Activated B cell treated with CpG ODN at 0.5 μM for 24 hours (primary cell): ENCODE results near the gene ANKHD1. TPM values are rescaled to one million over a fixed set of nuclear protein-coding genes. Genes with fewer than 3 reads are reported as not detected.

Experiments used
- ATAC-seq: fragments of 200-7000 bp; cut with Tn5 transposase; one replicate; pipeline ENCODE4 v1.10.0; 2021; ENCODE audit warnings: low read depth, mild to moderate bottlenecking, moderate library complexity
- CTCF ChIA-PET: fragments of 350-600 bp; sonication (Branson Sonifier 250); formaldehyde crosslinking; loops from one replicate; lab custom pipeline; 2021; ENCODE audit warnings: antibody characterized with exemption; lab: Charles Lee
- POLR2A ChIA-PET: fragments of 350-600 bp; sonication (Branson Sonifier 250); formaldehyde crosslinking; loops from one replicate; lab custom pipeline; 2021; ENCODE audit warnings: antibody characterized with exemption; lab: Charles Lee
- DNase-seq: peaks from one replicate; pipeline ENCODE4 v3.0.0; 2022
- H3K27ac Mint-ChIP-seq: one replicate; pipeline ENCODE4 v1.8.0; 2020; ENCODE audit warnings: mixed read lengths
- H3K27me3 Mint-ChIP-seq: one replicate; pipeline ENCODE4 v1.8.0; 2021; ENCODE audit warnings: mixed read lengths
- H3K36me3 Mint-ChIP-seq: one replicate; pipeline ENCODE4 v1.8.0; 2021; ENCODE audit warnings: low read depth, mixed read lengths
- H3K4me1 Mint-ChIP-seq: one replicate; pipeline ENCODE4 v1.8.0; 2021; ENCODE audit warnings: mixed read lengths
- H3K4me3 Mint-ChIP-seq: one replicate; pipeline ENCODE4 v1.8.0; 2020; ENCODE audit warnings: mild to moderate bottlenecking, mixed read lengths
- H3K9me3 Mint-ChIP-seq: one replicate; pipeline ENCODE4 v1.8.0; 2020; ENCODE audit warnings: mixed read lengths
- CTCF ChIP-seq: fragments of 200-600 bp; IDR thresholded peaks from one replicate; pipeline ENCODE4 v1.8.0; 2022; ENCODE audit warnings: antibody characterized with exemption, mild to moderate bottlenecking
- intact Hi-C: fragments of 100-400 bp; cut with micrococcal nuclease; formaldehyde crosslinking; loops from one replicate; pipeline ENCODE4 v1.15.1; 2024
- total RNA-seq: library from RNA; stranded (reverse); gene quantifications from 2 replicates; pipeline ENCODE4 v1.2.3, GENCODE V29; 2022

ANKHD1 gene
- total RNA-seq, 1 donor from 2014 or later: 187 TPM

GRCh38 chr5:140403613-140404012 is 2.0 kb downstream of the ANKHD1 start:
- DNase-seq (no peak), ATAC-seq (no peak)
- CTCF ChIA-PET: interaction anchor here (0.7 kb wide), 1 partner anchor 229 kb away, joined by 3 read pairs; the partner anchor contains the start of gene CD14
- POLR2A ChIA-PET: interaction anchor here (3.2 to 4.0 kb wide), 2 partner anchors 244 to 307 kb away, joined by 28 to 43 read pairs; partner anchors contain the start of genes IK and NDUFA2
- peaks cover 41% of the 10 kb centered on the region for H3K4me1 Mint-ChIP-seq
- H3K9me3 Mint-ChIP-seq: no peaks in the 10 kb centered on the region
- intact Hi-C loops: loop anchor here (5.0 to 10.0 kb wide), 4 partner anchors 39 to 1234 kb away; partner anchors contain the start of genes EIF4EBP3, HDAC3, RELL2 and SIL1
- peaks cover 13% of the 10 kb centered on the region for H3K36me3 Mint-ChIP-seq
- no peaks in the 10 kb centered on the region for H3K27me3 Mint-ChIP-seq
- no peak overlapping the region for H3K27ac Mint-ChIP-seq
- H3K4me3 Mint-ChIP-seq: no peak overlapping the region
- no peak for TF ChIP-seq CTCF

- no peaks in the 10 kb centered on the region for H3K27me3 Mint-ChIP-seq
- peaks cover 27% of the 10 kb centered on the region for H3K36me3 Mint-ChIP-seq
- H3K9me3 Mint-ChIP-seq: no peaks in the 10 kb centered on the region
- ChIA-PET CTCF (no interaction called here), POLR2A (interaction anchor here (0.6 kb wide), 1 partner anchor 1123 kb away, joined by 3 read pairs; no protein-coding TSS in a partner anchor)
- no peak for TF ChIP-seq CTCF
- intact Hi-C loops: loop anchor here (10.0 kb wide), 1 partner anchor 1214 kb away; the partner anchor contains the start of gene SIL1
- H3K4me3 Mint-ChIP-seq: no peak overlapping the region
- no peak overlapping the region for H3K27ac Mint-ChIP-seq
- ATAC-seq (no peak), DNase-seq (no peak)
- peaks cover 41% of the 10 kb centered on the region for H3K4me1 Mint-ChIP-seq
These were observed 7.2 kb downstream of the ANKHD1 start for GRCh38 chr5:140408750-140409241.

- ATAC-seq: no peak
- Mint-ChIP-seq H3K9me3 (no peaks in the 10 kb centered on the region), H3K36me3 (peaks cover 29% of the 10 kb centered on the region), H3K27me3 (no peaks in the 10 kb centered on the region), H3K4me1 (peaks cover 36% of the 10 kb centered on the region), H3K4me3 (no peak overlapping the region), H3K27ac (peak overlapping the region; percentile 46)
- ChIA-PET POLR2A (no interaction called here), CTCF (no interaction called here)
- DNase-seq: no peak
- TF ChIP-seq CTCF: no peak
- intact Hi-C loops: no loop called here
These were observed 11.6 kb downstream of the ANKHD1 start for GRCh38 chr5:140413230-140413629.

- no peaks in the 10 kb centered on the region for H3K27me3 Mint-ChIP-seq
- ChIA-PET POLR2A (no interaction called here), CTCF (interaction anchor here (0.6 kb wide), 1 partner anchor 303 kb away, joined by 3 read pairs; no protein-coding TSS in a partner anchor)
- ATAC-seq (no peak), DNase-seq (no peak)
- H3K4me1 Mint-ChIP-seq: peaks cover 58% of the 10 kb centered on the region
- H3K27ac Mint-ChIP-seq: no peak overlapping the region
- H3K9me3 Mint-ChIP-seq: no peaks in the 10 kb centered on the region
- TF ChIP-seq CTCF: no peak
- H3K4me3 Mint-ChIP-seq: no peak overlapping the region
- H3K36me3 Mint-ChIP-seq: peaks cover 30% of the 10 kb centered on the region
- intact Hi-C loops: no loop called here
These were observed 15.6 kb downstream of the ANKHD1 start for GRCh38 chr5:140417235-140417634.

- Mint-ChIP-seq H3K36me3 (peaks cover 23% of the 10 kb centered on the region), H3K9me3 (no peaks in the 10 kb centered on the region), H3K4me1 (peaks cover 57% of the 10 kb centered on the region), H3K4me3 (no peak overlapping the region), H3K27me3 (no peaks in the 10 kb centered on the region), H3K27ac (no peak overlapping the region)
- ATAC-seq: no peak
- intact Hi-C loops: no loop called here
- DNase-seq: no peak
- ChIA-PET POLR2A (interaction anchor here (1.0 kb wide), 1 partner anchor 16 kb away, joined by 3 read pairs; no protein-coding TSS in a partner anchor), CTCF (no interaction called here)
- TF ChIP-seq CTCF: no peak
These were observed 17.4 kb downstream of the ANKHD1 start for GRCh38 chr5:140418862-140419520.
